H1 (cell line): Measurements from ENCODE around the gene PFDN4. TPM values are rescaled to one million over a fixed set of nuclear protein-coding genes. Genes with fewer than 3 reads are reported as not detected.

Experiments
- CTCF ChIA-PET: fragments of 300-600 bp; sonication (Branson Sonifier 250); formaldehyde crosslinking; loops from one replicate; lab custom pipeline; 2021; ENCODE audit not compliant: partially characterized antibody; lab: Charles Lee
- POLR2A ChIA-PET: fragments of 300-600 bp; sonication (Branson Sonifier 250); formaldehyde crosslinking; loops from one replicate; lab custom pipeline; 2021; ENCODE audit warnings: inconsistent platforms; ENCODE audit not compliant: partially characterized antibody; lab: Charles Lee
- DNase-seq, 2 experiments: peaks; one replicate each; pipeline versions ENCODE4 v3.0.0 to v3.0.0-alpha.2; 2010 to 2022; ENCODE audit warnings: low spot score in 2 of 2, low read depth in 1 of 2, mixed read lengths in 1 of 2
- FAIRE-seq: peaks from 2 replicates; lab custom pipeline; 2011; peaks lifted over from hg19 to GRCh38; lab: Jason Lieb, UNC
- H2AFZ ChIP-seq: 2 replicates; pipeline ENCODE4 v1.8.1; 2012; ENCODE audit warnings: low read length, inconsistent platforms
- H2AK5ac ChIP-seq: 2 replicates; pipeline ENCODE4 v1.6.1; 2013; ENCODE audit warnings: low read depth, low read length
- H2BK120ac ChIP-seq: replicated peaks from 2 replicates; pipeline ENCODE3; 2013; ENCODE audit warnings: low read depth, low read length, inconsistent platforms
- H2BK12ac ChIP-seq: 2 replicates; pipeline ENCODE4 v1.6.1; 2013; ENCODE audit warnings: low read depth, low read length
- H2BK15ac ChIP-seq: 2 replicates; pipeline ENCODE4 v1.6.1; 2013; ENCODE audit warnings: low read length
- H2BK20ac ChIP-seq: 2 replicates; pipeline ENCODE4 v1.6.1; 2013; ENCODE audit warnings: low read length
- H2BK5ac ChIP-seq: 2 replicates; pipeline ENCODE4 v1.6.1; 2013; ENCODE audit warnings: low read depth, low read length
- H3K14ac ChIP-seq: 2 replicates; pipeline ENCODE4 v1.6.1; 2013; ENCODE audit warnings: inconsistent platforms; ENCODE audit not compliant: insufficient read length
- H3K18ac ChIP-seq: 2 replicates; pipeline ENCODE4 v1.6.1; 2013; ENCODE audit warnings: low read length; ENCODE audit errors: extremely low read depth
- H3K23ac ChIP-seq: 2 replicates; pipeline ENCODE4 v1.6.1; 2013; ENCODE audit warnings: inconsistent platforms; ENCODE audit not compliant: insufficient read length
- H3K23me2 ChIP-seq: 2 replicates; pipeline ENCODE4 v1.6.1; 2013; ENCODE audit warnings: low read depth, low read length
- H3K27ac ChIP-seq: 2 replicates; pipeline ENCODE4 v1.6.1; 2011; ENCODE audit warnings: low read depth, low read length, inconsistent platforms
- H3K27me3 ChIP-seq, 4 experiments: replicated peaks in 1 of 4; 1 replicate in 1 of 4; 2 replicates in 3 of 4; pipeline versions ENCODE4 v1.6.1 to v1.8.1; 2011 to 2013; ENCODE audit warnings: low read length in 3 of 4, mild to moderate bottlenecking in 3 of 4, inconsistent platforms in 2 of 4, mixed read lengths in 2 of 4, moderate library complexity in 1 of 4; ENCODE audit not compliant: control insufficient read depth in 3 of 4, insufficient read depth in 3 of 4; ENCODE audit errors: extremely low read depth in 1 of 4
- H3K36me3 ChIP-seq, 4 experiments: 2 replicates each; pipeline versions ENCODE4 v1.6.1 to v1.8.1; 2011 to 2013; ENCODE audit warnings: mild to moderate bottlenecking in 4 of 4, low read length in 3 of 4, moderate library complexity in 2 of 4, control low read depth in 1 of 4, inconsistent platforms in 1 of 4; ENCODE audit not compliant: insufficient read depth in 4 of 4, control insufficient read depth in 2 of 4
- H3K4ac ChIP-seq: replicated peaks from 2 replicates; pipeline ENCODE3; 2013; ENCODE audit warnings: low read length, low read depth, mixed read lengths, inconsistent platforms; ENCODE audit not compliant: insufficient read length
- H3K4me1 ChIP-seq, 4 experiments: replicated peaks in 1 of 4; 1 replicate in 1 of 4; 2 replicates in 3 of 4; pipeline versions ENCODE4 v1.6.1 to v1.8.1; 2011 to 2013; ENCODE audit warnings: low read length in 3 of 4, inconsistent platforms in 2 of 4, mixed read lengths in 1 of 4; ENCODE audit not compliant: insufficient read depth in 4 of 4, control insufficient read depth in 3 of 4
- H3K4me2 ChIP-seq, 2 experiments: 2 replicates each; pipeline versions ENCODE4 v1.6.1 to v1.8.1; 2011 to 2013; ENCODE audit warnings: low read depth in 2 of 2, low read length in 2 of 2, control low read depth in 1 of 2, inconsistent platforms in 1 of 2, mild to moderate bottlenecking in 1 of 2; ENCODE audit not compliant: insufficient read depth in 1 of 2
- H3K4me3 ChIP-seq, 4 experiments: fragments of 200-600, 300-600 bp in 1 of 4; sonication (generic), shearing (Covaris generic), sonication (Bioruptor Twin) in 1 of 4; 2 replicates each; pipeline versions ENCODE4 v1.5.1 to v1.8.1; 2011 to 2016; ENCODE audit warnings: low read length in 4 of 4, low read depth in 3 of 4, control low read depth in 2 of 4, inconsistent platforms in 2 of 4, mild to moderate bottlenecking in 2 of 4, mixed read lengths in 1 of 4, moderate library complexity in 1 of 4; ENCODE audit not compliant: insufficient read depth in 2 of 4; ENCODE audit errors: extremely low read depth in 1 of 4
- H3K56ac ChIP-seq: replicated peaks from 2 replicates; pipeline ENCODE3; 2013; ENCODE audit warnings: low read depth, mild to moderate bottlenecking, mixed read lengths, low read length, inconsistent platforms; ENCODE audit not compliant: insufficient read length
- H3K79me1 ChIP-seq: 2 replicates; pipeline ENCODE4 v1.6.1; 2013; ENCODE audit warnings: low read depth, low read length, control low read depth
- H3K79me2 ChIP-seq, 2 experiments: 2 replicates each; pipeline versions ENCODE4 v1.6.1 to v1.8.1; 2012 to 2013; ENCODE audit warnings: low read length in 2 of 2, mild to moderate bottlenecking in 2 of 2, inconsistent platforms in 1 of 2; ENCODE audit not compliant: insufficient read depth in 2 of 2, control insufficient read depth in 1 of 2
- H3K9ac ChIP-seq, 4 experiments: replicated peaks in 1 of 4; 1 replicate in 1 of 4; 2 replicates in 3 of 4; pipeline versions ENCODE4 v1.6.1 to v1.8.1; 2011 to 2013; ENCODE audit warnings: low read depth in 3 of 4, low read length in 3 of 4, control low read depth in 2 of 4, mild to moderate bottlenecking in 2 of 4, moderate library complexity in 2 of 4, inconsistent platforms in 1 of 4; ENCODE audit errors: extremely low read depth in 1 of 4
- H3K9me3 ChIP-seq, 2 experiments: 2 replicates each; pipeline versions ENCODE4 v1.6.1 to v1.8.1; 2012 to 2013; ENCODE audit warnings: mild to moderate bottlenecking in 2 of 2, moderate library complexity in 2 of 2, control low read depth in 1 of 2, inconsistent platforms in 1 of 2, low read depth in 1 of 2, low read length in 1 of 2, mixed read lengths in 1 of 2; ENCODE audit not compliant: insufficient read depth in 2 of 2
- H4K20me1 ChIP-seq, 2 experiments: replicated peaks in 1 of 2; 2 replicates each; pipeline versions ENCODE3 to v1.8.1; 2011 to 2013; ENCODE audit warnings: inconsistent platforms in 2 of 2, low read length in 2 of 2, mild to moderate bottlenecking in 1 of 2; ENCODE audit not compliant: insufficient read depth in 2 of 2, control insufficient read depth in 1 of 2
- H4K5ac ChIP-seq: 2 replicates; pipeline ENCODE4 v1.6.1; 2013; ENCODE audit warnings: low read length, low read depth, mixed read lengths, inconsistent platforms; ENCODE audit not compliant: insufficient read length
- H4K8ac ChIP-seq: 2 replicates; pipeline ENCODE4 v1.8.0; 2013; ENCODE audit warnings: mild to moderate bottlenecking, moderate library complexity, low read length, inconsistent platforms; ENCODE audit not compliant: insufficient read depth; ENCODE audit errors: extremely low read depth
- H4K91ac ChIP-seq: replicated peaks from 2 replicates; pipeline ENCODE3; 2013; ENCODE audit warnings: low read length, mixed read lengths, inconsistent platforms; ENCODE audit not compliant: insufficient read length
- POLR2AphosphoS5 ChIP-seq: IDR thresholded peaks from 2 replicates; pipeline ENCODE4 v1.6.1; 2011; ENCODE audit warnings: low read depth, low read length
- TBP ChIP-seq: IDR thresholded peaks from 2 replicates; pipeline ENCODE4 v1.6.1; 2011; ENCODE audit warnings: low read depth, low read length, improper control_type of control experiment
- TEAD4 ChIP-seq: IDR thresholded peaks from 2 replicates; pipeline ENCODE4 v1.6.1; 2012; ENCODE audit warnings: low read depth, low read length, inconsistent platforms, mixed read lengths
- WGBS, 2 experiments: shearing (Covaris generic) in 1 of 2; methylation state at CpG; one replicate each; pipeline versions ENCODE4 v1.1.6 to v1.1.7; 2013 to 2015; ENCODE audit warnings: low lambda C conversion rate in 2 of 2, mixed read lengths in 2 of 2, inconsistent platforms in 1 of 2, low coverage in 1 of 2, missing lambda C conversion rate in 1 of 2; ENCODE audit not compliant: insufficient replicate concordance in 2 of 2, insufficient coverage in 1 of 2, insufficient read length in 1 of 2; ENCODE audit errors: extremely low coverage in 1 of 2, missing lambda C conversion rate in 1 of 2; 5-methylcytosine and 5-hydroxymethylcytosine counted together
- long read RNA-seq, 2 experiments: library from RNA in 1 of 2; library from capped mRNA in 1 of 2; stranded (forward); transcript quantifications; one replicate each; pipeline ENCODE4 v2.0.0, GENCODE V29; 2021; ENCODE audit warnings: inconsistent platforms in 1 of 2
- polyA minus RNA-seq, 3 experiments: library from RNA; depleted of rRNA, polyadenylated mRNA; stranded (reverse); fragments of >200 nt; gene quantifications; 1 replicate in 2 of 3; 2 replicates in 1 of 3; pipeline ENCODE4 v1.2.3, GENCODE V29; 2011
- polyA plus RNA-seq, 7 experiments: library from polyadenylated mRNA; depleted of rRNA in 3 of 7; stranded (reverse) in 5 of 7; unstranded in 2 of 7; fragments of >200 nt in 5 of 7; fragments of 200-250 nt in 2 of 7; gene quantifications; 1 replicate in 5 of 7; 2 replicates in 1 of 7; 4 replicates in 1 of 7; pipeline versions ENCODE4 v1.2.1 to v1.2.3, GENCODE V29; 2011 to 2013; ENCODE audit warnings: missing spikeins in 2 of 7, mixed read lengths in 2 of 7
- total RNA-seq: library from RNA; stranded (reverse); fragmentation: NEBNext Ultra II Directional; extraction: Animal tissue kit (Norgen Biotek cat#: 25700); gene quantifications from 2 replicates; pipeline ENCODE4 v1.2.1, GENCODE V29; 2021
- TF ChIP-seq, protein P1 (sequence below): IDR thresholded peaks from 2 replicates; pipeline ENCODE4 v1.6.1; 2012; ENCODE audit warnings: low read length, inconsistent platforms

Gene PFDN4
- total RNA-seq, result 85.5 and 96.8 TPM in 2 replicates
- polyA plus RNA-seq (2011; rRNA removed), result 15.3 and 41.9 TPM in 2 replicates
- 115 TPM for polyA plus RNA-seq (2011; cell fraction: cytosol; rRNA removed)
- 6.7 TPM for polyA plus RNA-seq (2011; cell fraction: nucleus; rRNA removed)
- polyA plus RNA-seq (2012, experiment 1 of 2), result 76.4 to 133 TPM (median 107 TPM) in 4 replicates
- 171 TPM for polyA plus RNA-seq (2012, experiment 2 of 2)
- 250 TPM for polyA plus RNA-seq (2013, experiment 1 of 2)
- 257 TPM for polyA plus RNA-seq (2013, experiment 2 of 2)
- polyA minus RNA-seq (2011; rRNA and poly(A)+ RNA removed), result 6.9 and 7.5 TPM in 2 replicates
- 15.0 TPM for polyA minus RNA-seq (2011; cell fraction: cytosol; rRNA and poly(A)+ RNA removed)
- polyA minus RNA-seq (2011; cell fraction: nucleus; rRNA and poly(A)+ RNA removed), result 19.6 TPM
- long read RNA-seq, experiment 1, transcript PFDN4-201 (4 exons, 1,462 nt), result major isoform, 74 of 114 reads
- long read RNA-seq, experiment 1, partial matches to known transcripts, result 32 of 114 reads
- long read RNA-seq, experiment 1, other reads (novel, unspliced or antisense), result 8 of 114 reads
- long read RNA-seq, experiment 2, transcript PFDN4-201 (4 exons, 1,462 nt), result major isoform, 31 of 31 reads
- long read RNA-seq, experiment 2, partial matches to known transcripts, result 0 of 31 reads
- long read RNA-seq, experiment 2, other reads (novel, unspliced or antisense), result 0 of 31 reads

DNA sequence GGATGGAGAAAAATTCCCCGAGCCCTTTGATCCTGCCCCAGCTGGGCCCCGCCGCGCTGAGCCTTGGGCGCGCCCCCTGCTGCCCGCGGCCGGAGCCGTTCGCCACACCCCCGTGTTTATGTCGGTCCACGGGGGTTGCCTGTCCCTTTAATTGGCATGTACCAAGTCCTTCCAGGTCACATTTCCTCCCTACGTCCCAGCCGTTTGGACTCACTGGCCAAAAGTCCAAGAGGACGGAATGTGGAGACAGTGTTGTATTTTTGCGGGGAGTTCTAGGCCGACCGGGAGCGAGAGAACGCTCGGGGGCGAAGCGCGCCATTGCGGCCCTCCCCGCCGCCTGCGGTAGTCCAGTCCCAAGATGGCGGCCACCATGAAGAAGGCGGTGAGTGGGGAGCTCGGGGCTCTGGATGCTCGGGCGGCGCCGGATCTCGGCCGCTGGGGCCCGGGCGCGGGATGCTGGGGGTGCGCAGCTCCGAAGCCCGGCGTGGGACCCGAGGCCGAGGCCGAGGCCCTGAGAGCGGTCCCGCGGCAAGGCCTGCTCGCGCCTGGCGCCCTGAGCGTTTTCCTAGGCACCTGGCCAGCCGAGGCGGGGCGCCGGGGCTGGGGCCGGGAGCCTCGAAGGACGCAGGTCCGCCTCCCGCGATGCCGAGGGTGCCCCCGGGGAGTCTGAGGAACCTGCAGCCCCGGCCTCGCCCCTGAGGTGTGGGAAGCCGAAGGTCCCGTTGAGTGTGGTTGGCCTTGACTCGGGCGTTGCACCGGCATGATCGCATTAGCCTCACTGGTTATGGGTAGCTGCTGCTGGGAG, at the start of gene PFDN4:
Gene PFDN4 (plus strand): TSS at position 345 of the 805 bp plus-strand sequence. CDS start 14 bp downstream, at position 359.
- H3K4ac ChIP-seq, result peak within 1 kb of the TSS; percentile 96
- FAIRE-seq, result no peak
- peak; percentile 41 to 91 for DNase-seq
- H3K56ac ChIP-seq, result peak within 1 kb of the TSS; percentile 96
- H3K79me2 ChIP-seq, result peaks cover 16 to 50% of the 10 kb centered on the region in 2 experiments
- peak within 1 kb of the TSS; percentile 97 for H2BK20ac ChIP-seq
- CTCF ChIA-PET, result interaction anchor here (0.6 to 23.7 kb wide), 16 partner anchors 8 to 613 kb away, joined by 3 to 591 read pairs (median 4); partner anchors contain the start of gene CYP24A1
- H3K23ac ChIP-seq, result no peak within 1 kb of the TSS
- H3K27me3 ChIP-seq, result no peaks in the 10 kb centered on the region
- H3K14ac ChIP-seq, result no peak within 1 kb of the TSS
- H2BK12ac ChIP-seq, result peak within 1 kb of the TSS; percentile 100
- H2AK5ac ChIP-seq, result peak within 1 kb of the TSS; percentile 5; the same call in 1 of the 2 replicates
- H3K27ac ChIP-seq, result peak within 1 kb of the TSS; percentile 100
- H3K18ac ChIP-seq, result peak within 1 kb of the TSS; percentile 100
- no peaks in the 10 kb centered on the region for H3K9me3 ChIP-seq
- H3K4me1 ChIP-seq, result peaks cover 0 to 2% (median 0%) of the 10 kb centered on the region in 4 experiments; a peak in 2 of 7 replicates
- POLR2A ChIA-PET, result interaction anchor here (0.5 to 1.4 kb wide), 11 partner anchors 10 to 451 kb away, joined by 3 to 5 read pairs (median 4); no protein-coding TSS in a partner anchor
- peak within 1 kb of the TSS; percentile 100 for H4K5ac ChIP-seq
- peak within 1 kb of the TSS; percentile 100 for H2BK5ac ChIP-seq
- peak within 1 kb of the TSS; percentile 88; the same call in 1 of the 2 replicates for H2BK15ac ChIP-seq
- H4K20me1 ChIP-seq, result peaks cover 0 to 7% of the 10 kb centered on the region in 2 experiments
- peak within 1 kb of the TSS; percentile 100 for H4K91ac ChIP-seq
- peak within 1 kb of the TSS; percentile 69 to 94 (median 91) for H3K4me3 ChIP-seq
- H3K23me2 ChIP-seq, result peaks cover 8% of the 10 kb centered on the region; the same call in 1 of the 2 replicates
- no peaks in the 10 kb centered on the region; the same call in 1 of the 2 replicates for H3K79me1 ChIP-seq
- H2BK120ac ChIP-seq, result peak within 1 kb of the TSS; percentile 100
- H4K8ac ChIP-seq, result peak within 1 kb of the TSS; percentile 100
- peak within 1 kb of the TSS; percentile 87 to 95 for H3K4me2 ChIP-seq
- peak within 1 kb of the TSS; percentile 93 to 100 (median 100) for H3K9ac ChIP-seq
- H3K36me3 ChIP-seq, result peaks cover 0 to 3% (median 0%) of the 10 kb centered on the region in 4 experiments; a peak in 2 of 8 replicates
- peak within 1 kb of the TSS; percentile 100 for H2AFZ ChIP-seq
- 1% methylated on average over 65 of the region's 76 CpGs; no CpG with 5 or more reads in 1 of the 2 experiments for WGBS, 2 experiments
- TF ChIP-seq, protein P1, sequence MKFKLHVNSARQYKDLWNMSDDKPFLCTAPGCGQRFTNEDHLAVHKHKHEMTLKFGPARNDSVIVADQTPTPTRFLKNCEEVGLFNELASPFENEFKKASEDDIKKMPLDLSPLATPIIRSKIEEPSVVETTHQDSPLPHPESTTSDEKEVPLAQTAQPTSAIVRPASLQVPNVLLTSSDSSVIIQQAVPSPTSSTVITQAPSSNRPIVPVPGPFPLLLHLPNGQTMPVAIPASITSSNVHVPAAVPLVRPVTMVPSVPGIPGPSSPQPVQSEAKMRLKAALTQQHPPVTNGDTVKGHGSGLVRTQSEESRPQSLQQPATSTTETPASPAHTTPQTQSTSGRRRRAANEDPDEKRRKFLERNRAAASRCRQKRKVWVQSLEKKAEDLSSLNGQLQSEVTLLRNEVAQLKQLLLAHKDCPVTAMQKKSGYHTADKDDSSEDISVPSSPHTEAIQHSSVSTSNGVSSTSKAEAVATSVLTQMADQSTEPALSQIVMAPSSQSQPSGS, result no peak
- TF ChIP-seq POLR2AphosphoS5 (no peak), TEAD4 (no peak), TBP (peak; percentile 79)
